Uterus (tissue), 2 donors: ENCODE results near the gene PSAP.

Experiments
- CTCF ChIP-seq, 4 experiments: fragments of 200-600 bp in 2 of 4; fragments of 450-650 bp in 2 of 4; sonication (generic) in 2 of 4; IDR thresholded peaks; one replicate each; pipeline ENCODE4 v1.5.1; 2016 to 2019; ENCODE audit warnings: antibody characterized with exemption in 4 of 4, mild to moderate bottlenecking in 2 of 4, moderate library complexity in 1 of 4
- POLR2A ChIP-seq, 2 donors: fragments of 450-650 bp; IDR thresholded peaks; one replicate each; pipeline ENCODE4 v1.6.1; 2016; ENCODE audit warnings: antibody characterized with exemption in 2 of 2, mild to moderate bottlenecking in 1 of 2, moderate library complexity in 1 of 2

- no peak for TF ChIP-seq POLR2A (IDR thresholded peaks at IDR 0.05)
- TF ChIP-seq CTCF (IDR thresholded peaks at IDR 0.05) = no peak
These were observed 26.8 kb upstream of the PSAP start for GRCh38 chr10:71877821-71878220.
